Epithelial cell of proximal tubule (primary cell): ENCODE data around the gene ZDHHC11B. TPM values are rescaled to one million over a fixed set of nuclear protein-coding genes. Genes with fewer than 3 reads are reported as not detected.
"Not testable (repeated sequence)": the region's sequence is repeated elsewhere in the genome, so short reads cannot be mapped to it uniquely, and the experiment has no call there.

Experiments used
- DNase-seq: peaks from one replicate; pipeline ENCODE4 v3.0.0-alpha.2; 2011; ENCODE audit warnings: low read depth
- H3K4me3 ChIP-seq: 2 replicates; pipeline ENCODE4 v1.5.1; 2011; ENCODE audit warnings: low read depth, mild to moderate bottlenecking, low read length
- total RNA-seq: library from RNA; depleted of rRNA; stranded (reverse); fragments of >200 nt; gene quantifications from 2 replicates; pipeline ENCODE4 v1.2.3, GENCODE V29; 2015
- TF ChIP-seq, protein P1 (sequence below): conservative IDR thresholded peaks from 2 replicates; pipeline ENCODE4 v1.5.1; 2012; ENCODE audit warnings: low read depth, mild to moderate bottlenecking, low read length

Gene ZDHHC11B
- total RNA-seq, 1 donor from 2014 or later, result not detected

- DNase-seq, result no peak
- TF ChIP-seq, protein P1, sequence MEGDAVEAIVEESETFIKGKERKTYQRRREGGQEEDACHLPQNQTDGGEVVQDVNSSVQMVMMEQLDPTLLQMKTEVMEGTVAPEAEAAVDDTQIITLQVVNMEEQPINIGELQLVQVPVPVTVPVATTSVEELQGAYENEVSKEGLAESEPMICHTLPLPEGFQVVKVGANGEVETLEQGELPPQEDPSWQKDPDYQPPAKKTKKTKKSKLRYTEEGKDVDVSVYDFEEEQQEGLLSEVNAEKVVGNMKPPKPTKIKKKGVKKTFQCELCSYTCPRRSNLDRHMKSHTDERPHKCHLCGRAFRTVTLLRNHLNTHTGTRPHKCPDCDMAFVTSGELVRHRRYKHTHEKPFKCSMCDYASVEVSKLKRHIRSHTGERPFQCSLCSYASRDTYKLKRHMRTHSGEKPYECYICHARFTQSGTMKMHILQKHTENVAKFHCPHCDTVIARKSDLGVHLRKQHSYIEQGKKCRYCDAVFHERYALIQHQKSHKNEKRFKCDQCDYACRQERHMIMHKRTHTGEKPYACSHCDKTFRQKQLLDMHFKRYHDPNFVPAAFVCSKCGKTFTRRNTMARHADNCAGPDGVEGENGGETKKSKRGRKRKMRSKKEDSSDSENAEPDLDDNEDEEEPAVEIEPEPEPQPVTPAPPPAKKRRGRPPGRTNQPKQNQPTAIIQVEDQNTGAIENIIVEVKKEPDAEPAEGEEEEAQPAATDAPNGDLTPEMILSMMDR, result no peak
- peak overlapping the region; percentile 46 for H3K4me3 ChIP-seq
These were observed 92.6 kb downstream of the ZDHHC11B start for GRCh38 chr5:691817-692528.

- H3K4me3 ChIP-seq, DNase-seq: not testable (repeated sequence)
These were observed 93.5 kb downstream of the ZDHHC11B start for GRCh38 chr5:691049-691448.

- H3K4me3 ChIP-seq, DNase-seq: not testable (repeated sequence)
These were observed 94.2 kb downstream of the ZDHHC11B start for GRCh38 chr5:690293-690692.

GRCh38 chr5:688348-689010 is 96.0 kb downstream of the ZDHHC11B start:
- H3K4me3 ChIP-seq, DNase-seq: not testable (repeated sequence)

DNA sequence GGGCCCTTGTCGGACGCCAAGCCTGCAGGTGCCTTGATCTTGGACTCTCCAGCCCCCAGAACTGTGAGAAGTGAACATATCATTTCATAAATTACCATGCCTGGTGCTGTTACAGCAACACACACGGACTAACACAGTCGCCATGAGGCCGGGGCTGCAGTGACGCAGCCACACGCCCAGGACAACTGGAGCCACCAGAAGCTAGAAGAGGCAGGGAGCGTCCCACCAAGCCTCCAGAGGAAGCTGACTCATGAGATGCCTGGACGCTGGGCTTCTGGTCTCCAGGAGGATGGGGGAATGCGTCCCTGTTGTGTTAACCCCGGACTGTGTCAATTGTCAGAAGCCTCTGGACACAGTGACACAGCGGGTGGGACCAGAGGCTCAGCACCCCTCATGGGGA is 97.6 kb downstream of the ZDHHC11B start:
- not testable (repeated sequence) for H3K4me3 ChIP-seq, DNase-seq

DNA sequence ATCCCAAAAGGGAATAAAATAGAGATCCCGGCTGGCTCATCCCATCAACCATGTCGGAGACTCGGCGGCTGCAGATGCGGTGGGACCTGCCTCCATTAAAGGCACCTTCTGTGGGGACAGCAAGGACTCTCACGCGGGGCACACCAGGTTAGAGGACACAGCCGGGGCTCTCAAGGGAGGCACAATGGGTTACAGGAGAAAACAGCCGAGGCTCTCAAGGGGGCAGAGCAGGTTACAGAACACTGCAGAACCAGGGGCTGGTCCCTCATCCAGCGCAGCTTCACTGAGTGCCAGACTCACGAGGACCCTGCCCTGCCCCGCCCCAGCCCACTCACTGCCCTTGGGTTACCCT is 98.4 kb downstream of the ZDHHC11B start:
- not testable (repeated sequence) for DNase-seq, H3K4me3 ChIP-seq

DNA sequence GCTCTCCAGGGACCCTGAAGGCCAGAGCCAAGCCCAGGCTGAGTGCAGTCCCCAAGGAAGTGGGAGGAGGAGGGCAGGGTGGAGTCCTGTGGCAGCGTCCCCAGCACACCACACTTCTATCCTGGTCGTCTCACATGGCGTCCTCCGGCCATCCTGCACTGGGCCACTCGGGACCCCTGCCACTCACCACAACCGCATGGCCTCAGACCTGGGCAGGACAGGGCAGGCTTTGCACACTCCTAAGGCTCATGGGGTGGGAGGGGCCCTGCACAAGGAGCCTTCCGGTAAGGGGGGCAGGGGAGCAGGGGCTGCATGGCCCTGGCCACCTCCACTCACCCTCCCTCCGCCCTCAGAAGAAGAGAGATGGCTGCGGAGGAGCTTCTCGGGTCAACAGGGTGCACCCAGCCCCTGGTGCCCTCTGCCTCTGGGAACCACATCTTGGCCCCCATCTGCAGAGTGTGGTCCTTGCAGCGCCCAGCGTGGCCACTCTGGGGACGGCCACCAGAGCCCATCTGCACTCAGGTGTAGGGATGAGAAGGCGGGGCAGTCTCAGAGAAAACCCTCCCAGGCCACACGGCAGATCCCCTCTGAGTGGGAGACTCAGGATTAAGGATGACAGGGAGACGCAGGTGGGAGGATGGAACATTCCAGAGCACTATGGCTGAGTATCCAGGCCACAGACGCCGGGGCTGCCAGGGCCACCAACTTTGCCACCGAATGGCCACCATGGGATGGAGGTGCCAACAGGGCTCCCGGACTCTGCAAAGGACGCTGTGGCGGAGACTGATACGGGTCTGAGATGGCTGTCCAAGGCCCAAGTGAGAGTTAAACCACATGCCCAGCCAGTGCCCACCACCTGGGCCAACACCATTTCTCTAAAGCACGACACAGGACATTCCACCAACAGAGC is 99.0 kb downstream of the ZDHHC11B start:
- DNase-seq, result no peak

GRCh38 chr5:684751-685216 is 99.7 kb downstream of the ZDHHC11B start:
- no peak overlapping the region for H3K4me3 ChIP-seq
- DNase-seq, result no peak
- TF ChIP-seq, protein P1, result no peak

More for the DNA sequence above, 99.0 kb downstream of the ZDHHC11B start:
- no peak overlapping the region for H3K4me3 ChIP-seq
- TF ChIP-seq, protein P1, result no peak

GRCh38 chr5:683551-684481 is 100.7 kb downstream of the ZDHHC11B start:
- TF ChIP-seq, protein P1, result no peak
- DNase-seq, result no peak
- H3K4me3 ChIP-seq, result no peak overlapping the region

GRCh38 chr5:682651-683358 is 101.7 kb downstream of the ZDHHC11B start:
- H3K4me3 ChIP-seq, DNase-seq: not testable (repeated sequence)

- not testable (repeated sequence) for DNase-seq, H3K4me3 ChIP-seq
These were observed 102.3 kb downstream of the ZDHHC11B start for GRCh38 chr5:682216-682615.
